HG02763 (cell line): Measurements from ENCODE around the gene NKG7.
"Not testable (repeated sequence)": the region's sequence is repeated elsewhere in the genome, so short reads cannot be mapped to it uniquely, and the experiment has no call there.

ENCODE experiments used
- ATAC-seq: cut with Tn5 transposase; IDR thresholded peaks from one replicate; pipeline ENCODE4 v1.9.1; 2021; ENCODE audit warnings: mild to moderate bottlenecking, moderate library complexity; ENCODE audit not compliant: unreplicated experiment

Gene NKG7, protein sequence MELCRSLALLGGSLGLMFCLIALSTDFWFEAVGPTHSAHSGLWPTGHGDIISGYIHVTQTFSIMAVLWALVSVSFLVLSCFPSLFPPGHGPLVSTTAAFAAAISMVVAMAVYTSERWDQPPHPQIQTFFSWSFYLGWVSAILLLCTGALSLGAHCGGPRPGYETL

DNA sequence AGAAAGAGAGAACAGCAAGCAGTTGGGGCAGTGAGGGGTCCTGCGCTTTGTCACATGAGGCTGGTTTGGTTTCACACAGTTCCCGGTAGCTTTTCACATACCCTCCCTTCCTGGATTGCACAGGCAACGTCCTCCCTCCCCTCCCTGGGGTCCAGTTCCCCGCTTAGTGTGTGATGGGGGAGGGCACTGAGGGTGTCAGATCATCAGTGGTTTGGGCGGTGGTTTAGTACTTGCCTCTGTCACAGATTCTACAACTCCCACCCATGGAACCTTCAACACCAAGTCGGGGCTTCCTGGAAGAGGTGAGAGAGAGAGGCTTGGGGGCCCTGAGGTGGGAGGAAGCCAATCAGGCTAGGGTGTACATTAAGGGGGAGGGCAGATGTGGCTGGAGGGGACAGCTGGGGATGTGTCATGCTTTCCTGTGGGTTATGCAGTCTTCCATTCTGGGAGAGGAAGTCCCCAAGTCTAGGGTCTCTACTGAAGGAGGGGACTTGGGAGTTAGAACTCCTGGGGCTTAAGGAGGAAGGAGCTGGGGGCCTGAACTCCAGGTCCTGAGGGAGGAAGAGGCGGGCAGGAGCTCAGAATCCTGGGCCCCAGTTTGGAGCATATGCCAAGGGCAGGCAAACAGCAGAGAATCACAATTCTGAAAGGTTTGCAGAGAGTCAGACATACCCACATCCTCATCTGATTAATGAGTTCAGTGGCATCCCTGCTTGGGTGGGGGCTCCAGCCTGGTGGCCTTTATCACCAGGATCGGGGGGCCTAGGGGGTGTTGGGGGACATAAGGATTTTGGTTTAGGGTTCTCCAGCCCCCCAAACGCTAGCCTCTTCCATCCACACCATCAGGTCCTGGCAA lies at the start of gene NKG7:
Gene NKG7, minus strand, starts transcription at position 6 of the 856 bp plus-strand sequence. CDS start 119 bp downstream, outside the sequence.
- no peak for ATAC-seq

DNA sequence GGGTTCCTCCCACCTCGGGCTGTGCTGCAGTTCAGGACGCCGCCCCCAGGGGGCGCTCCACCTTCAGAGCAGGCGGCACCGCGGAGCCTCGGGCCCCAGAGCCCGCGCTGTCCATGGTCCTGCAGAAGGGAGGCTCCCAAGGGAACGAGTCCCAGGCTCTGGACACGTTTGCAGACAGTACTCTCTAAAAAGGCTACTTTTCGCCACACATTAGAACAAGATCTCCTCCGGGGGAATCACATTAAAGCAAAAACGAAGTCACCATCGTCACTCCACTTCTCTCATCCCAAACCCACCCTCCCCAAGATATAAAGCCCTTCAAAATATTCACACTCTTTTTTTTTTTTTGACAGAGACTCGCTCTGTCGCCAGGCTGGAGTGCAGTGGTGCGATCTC lies 49.6 kb upstream of the NKG7 start:
- no peak for ATAC-seq

DNA sequence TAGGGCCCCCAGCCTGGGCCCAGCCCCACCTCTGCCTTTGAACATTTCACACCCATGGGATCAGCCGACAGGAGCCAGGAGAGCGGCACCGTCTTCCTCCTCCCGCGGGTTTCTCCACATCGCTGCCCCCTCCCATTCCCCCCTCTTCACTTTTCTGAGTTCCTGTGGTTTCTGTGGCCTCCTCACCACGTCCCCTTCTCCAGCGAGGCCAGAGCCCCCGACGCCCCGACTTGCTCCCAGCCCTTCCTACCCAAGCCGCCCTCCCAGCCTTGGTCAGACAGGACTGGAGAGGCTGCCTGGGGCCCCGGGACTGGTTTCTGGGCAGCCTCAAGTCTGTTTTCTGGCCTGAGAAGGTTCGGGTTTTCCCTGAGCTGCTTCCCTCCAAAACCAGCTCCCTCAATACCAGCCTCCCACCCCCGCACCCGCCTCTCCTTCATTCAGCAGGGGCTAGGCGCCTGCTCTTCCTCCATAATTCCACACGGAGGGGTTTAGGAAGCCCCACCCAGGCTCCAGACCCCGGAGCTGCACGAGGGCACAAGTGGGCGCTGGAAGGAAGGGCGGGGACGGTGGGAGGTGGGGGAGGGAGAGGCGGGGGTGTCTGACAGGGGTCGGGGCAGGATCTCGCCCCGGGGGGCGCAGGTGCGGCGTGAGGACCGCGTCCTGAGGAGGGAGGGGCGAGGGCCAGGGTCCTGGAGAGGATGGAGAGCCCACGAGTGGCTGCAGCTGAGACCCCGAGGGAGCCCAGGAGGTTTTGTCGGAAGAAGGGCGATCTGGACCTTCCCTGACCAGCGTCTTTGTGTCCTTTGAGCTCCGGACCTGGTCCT lies 49.0 kb upstream of the NKG7 start:
- ATAC-seq = no peak

DNA sequence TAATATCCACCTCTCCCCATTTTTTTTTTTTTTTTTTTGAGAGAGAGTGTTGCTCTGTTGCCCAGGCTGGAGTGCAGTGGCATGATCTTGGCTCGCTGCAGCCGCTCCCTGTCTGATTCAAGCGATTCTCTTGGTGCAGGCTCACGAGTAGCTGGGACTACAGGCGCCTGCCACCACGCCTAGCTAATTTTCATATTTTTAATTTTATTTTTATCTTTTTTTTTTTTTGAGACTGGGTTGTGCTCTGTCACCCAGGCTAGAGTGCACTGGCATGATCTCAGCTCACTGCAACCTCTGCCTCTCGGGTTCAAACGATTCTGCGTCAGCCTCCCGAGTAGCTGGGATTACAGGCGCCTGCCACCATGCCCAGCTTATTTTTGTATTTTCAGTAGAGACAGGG lies 48.1 kb upstream of the NKG7 start:
- not testable (repeated sequence) for ATAC-seq

DNA sequence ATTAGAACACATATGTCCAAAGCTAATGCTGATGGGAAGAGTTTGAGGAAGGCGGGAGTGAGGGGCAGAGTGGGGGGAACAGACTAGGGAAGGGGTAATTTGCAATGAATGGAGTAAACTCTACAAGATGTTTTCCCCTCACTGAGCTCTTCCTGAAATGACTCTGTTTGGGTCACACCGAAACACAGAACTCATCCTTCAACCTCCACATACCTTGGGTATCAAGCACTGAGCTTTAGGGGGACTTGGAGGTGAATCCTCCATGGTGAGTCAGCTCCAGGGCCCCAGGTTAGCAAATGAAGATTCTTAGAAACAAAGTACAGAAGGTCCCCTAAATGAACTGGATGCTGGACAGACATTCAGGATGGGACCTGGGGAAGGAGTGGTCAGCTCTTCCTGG lies 46.3 kb upstream of the NKG7 start:
- ATAC-seq = no peak

DNA sequence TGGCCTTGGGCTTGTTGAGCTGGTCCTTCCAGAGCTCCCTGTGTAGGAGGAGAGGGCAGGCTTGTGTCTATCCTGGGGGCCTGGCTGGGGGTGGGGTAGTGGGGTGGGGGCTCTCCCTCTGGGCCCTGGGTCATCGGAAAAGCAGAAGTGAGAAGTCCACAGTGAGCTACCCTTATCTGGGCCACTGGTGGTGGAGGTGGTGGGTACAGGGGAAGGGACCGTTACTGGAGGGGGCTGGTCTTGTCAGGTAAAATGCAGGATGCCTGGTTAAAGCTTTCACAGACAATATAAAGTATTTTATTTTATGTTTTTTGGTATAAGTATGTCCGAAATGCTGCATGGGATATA lies 45.3 kb upstream of the NKG7 start:
- ATAC-seq = peak; percentile 29

DNA sequence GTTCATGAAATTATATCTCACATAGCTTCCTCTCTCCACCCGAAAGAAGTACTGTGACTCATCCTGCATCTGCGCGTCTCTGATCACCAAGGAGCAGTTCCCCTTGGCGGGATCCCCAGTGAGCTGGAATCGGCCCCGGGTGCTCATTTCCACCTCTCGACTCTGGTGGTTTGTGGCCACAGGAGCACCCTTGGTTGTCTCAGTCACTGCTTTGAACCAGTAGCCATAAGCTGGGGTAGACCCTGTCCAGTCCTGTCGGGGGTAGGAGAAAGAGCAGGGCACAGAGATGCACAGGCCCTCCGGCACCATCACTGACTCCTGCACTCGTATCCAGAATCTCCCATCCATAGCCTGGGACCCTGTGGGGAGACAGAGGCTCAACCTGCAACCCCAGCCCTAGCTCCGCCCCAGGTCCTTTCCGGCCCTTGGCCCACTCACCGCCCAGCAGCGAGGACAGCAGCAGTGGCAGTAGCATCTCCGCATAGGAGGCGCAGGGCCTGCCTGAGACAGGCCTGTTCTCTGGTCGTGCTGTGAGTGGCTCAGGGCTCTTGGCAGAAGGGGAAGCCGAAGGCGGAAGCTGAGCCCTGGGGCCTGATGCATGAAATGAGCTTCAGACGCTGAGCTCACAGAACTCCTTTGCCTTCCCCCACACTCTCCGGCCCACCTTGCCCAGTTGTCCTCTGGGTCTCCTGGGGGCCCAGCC lies 44.8 kb upstream of the NKG7 start, which contains the start of gene SIGLEC10:
Gene SIGLEC10, minus strand, starts transcription at position 536 of the 703 bp plus-strand sequence. Its CDS starts 61 bp downstream, at position 475.
- ATAC-seq = peak; percentile 50

DNA sequence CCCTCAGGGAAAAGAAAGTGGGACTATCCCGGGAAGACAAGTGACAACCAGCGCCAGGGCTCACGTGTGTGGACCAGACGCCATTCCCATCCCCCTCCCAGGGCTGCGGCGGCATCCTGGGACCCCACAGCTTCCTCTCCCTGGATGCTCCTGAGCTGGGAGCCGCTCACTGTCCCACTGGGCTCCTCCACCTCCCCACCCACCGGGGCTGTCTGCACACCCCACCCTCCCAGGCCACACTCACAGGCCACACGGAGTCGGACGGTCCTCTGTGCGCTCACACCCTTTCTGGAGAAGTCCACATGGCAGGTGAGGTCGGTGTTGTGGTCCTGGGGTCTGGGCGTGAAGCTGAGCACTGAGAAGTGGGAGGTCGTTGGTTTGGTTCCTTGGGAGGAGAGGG lies 44.0 kb upstream of the NKG7 start:
- not testable (repeated sequence) for ATAC-seq

DNA sequence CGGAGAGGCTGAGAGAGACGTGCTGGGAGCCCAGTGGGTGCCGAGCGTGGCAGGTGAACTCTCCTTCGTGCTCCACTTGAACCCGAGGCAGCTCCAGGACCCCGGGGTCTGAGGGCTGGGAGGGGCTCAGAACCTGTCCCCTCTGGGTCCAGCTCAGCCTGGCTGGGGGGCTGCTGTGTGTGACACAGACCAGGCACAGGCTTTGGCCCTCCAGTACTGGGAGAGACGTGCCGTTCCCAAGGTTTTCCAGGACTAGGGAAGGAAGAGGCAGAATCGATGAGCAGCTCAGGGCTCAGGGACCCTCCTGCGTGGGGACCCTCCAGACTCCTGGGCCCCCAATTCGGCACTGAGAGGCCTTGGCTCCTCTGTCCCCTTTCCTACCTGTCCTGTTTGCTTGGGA lies 42.7 kb upstream of the NKG7 start:
- no peak for ATAC-seq

DNA sequence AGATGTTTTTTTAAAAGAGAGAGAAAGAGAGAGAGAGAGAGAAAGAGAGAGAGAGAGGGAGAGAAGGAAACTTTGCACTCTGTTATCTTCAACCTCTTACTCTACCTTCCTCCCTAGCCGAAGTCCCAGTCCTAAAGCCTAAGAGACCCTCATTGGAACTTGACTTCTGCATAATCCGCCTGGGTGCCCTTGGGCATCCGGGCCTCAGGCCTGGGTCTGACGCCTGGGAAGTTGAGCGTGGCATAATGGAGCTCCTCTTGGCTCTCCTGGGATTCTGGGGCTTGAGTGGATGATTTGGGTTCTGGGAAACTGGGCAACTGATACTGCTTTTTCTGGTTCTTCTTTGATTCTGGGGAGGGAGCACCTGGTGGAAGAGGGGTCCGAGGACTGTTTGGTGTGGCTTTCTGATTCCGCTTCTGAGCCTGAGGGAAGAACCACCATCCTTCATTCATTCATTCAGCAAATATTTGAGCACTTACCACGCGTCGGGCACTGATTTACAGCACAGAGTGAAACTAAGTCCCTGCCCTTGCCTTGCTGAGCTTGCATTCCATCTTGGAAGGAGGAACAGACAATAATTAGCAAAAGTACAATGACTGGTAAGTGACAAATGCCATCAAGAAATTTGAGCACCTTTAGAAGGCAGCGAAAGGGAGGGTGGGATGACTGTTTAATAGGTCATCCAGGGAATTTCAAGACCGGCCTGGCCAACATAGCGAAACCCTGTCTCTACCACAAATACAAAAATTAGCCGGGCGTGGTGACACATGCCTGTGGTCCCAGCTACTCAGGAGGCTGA lies 38.7 kb upstream of the NKG7 start:
- ATAC-seq = no peak

DNA sequence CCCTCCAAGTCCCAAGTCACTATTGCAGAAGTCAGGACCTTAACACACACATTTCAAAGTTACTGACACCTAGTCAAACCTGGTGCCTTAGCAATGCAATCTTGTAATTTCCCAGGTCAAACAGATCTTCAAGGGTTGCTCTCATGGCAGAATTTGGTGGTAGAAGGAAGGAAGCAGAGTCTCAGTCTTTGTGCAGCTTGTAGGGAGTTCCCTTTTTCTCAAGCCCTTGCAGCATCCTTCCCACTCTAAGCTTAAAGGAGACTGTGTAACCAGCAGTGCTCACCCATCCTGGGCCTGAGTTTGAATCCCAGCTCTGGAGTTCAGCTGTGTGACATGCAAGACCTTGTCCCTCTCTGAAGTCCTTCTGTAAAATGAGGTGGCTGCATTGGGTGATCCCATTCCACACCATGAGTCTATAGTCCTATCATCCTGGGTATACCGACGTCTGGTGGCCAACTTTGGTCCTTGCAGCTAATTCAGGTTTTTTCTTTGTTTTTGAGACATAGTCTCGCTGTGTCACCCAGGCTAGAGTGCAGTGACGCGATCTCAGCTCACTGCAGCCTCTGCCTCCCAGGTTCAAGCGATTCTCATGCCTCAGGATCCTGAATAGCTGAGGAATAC lies 35.2 kb upstream of the NKG7 start:
- ATAC-seq = no peak

DNA sequence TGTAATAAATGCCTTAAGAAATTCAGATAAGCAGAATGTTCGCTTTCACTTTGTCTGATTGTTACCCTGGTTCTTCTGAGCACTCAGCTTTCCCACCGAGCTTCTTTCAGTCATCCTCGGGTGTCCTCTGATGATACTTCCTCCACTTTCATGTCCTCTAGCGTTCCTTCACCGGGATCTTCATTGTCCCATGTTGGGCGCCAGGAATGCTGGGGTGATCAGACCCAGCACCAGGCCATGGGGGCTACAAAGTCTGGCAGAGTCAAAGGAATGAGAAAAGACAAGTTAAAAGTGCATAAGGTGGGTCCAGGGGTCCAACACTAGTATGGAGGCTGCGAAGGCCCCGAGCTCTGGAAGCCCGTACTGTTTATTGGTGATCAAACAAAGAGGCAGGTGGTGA lies 29.7 kb upstream of the NKG7 start:
- no peak for ATAC-seq

DNA sequence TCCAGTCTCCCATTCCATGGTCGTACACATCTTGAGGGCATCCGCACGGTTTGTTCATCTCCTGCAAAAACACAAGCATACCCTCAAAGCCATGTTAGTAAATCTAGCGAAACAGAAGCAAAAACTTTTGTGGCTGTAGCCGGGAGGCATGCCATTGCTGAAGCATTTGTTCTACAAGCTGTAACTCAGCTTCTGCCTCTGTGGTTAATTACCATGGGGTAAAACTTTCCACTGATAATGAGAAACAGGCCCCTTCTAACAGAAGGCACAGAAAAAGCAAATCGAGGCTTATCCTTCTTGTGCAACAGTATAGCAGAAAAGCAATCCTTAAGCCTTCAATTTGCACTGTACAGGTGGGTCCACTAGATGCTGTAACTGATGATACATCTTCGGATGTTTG lies 27.5 kb upstream of the NKG7 start:
- not testable (repeated sequence) for ATAC-seq

DNA sequence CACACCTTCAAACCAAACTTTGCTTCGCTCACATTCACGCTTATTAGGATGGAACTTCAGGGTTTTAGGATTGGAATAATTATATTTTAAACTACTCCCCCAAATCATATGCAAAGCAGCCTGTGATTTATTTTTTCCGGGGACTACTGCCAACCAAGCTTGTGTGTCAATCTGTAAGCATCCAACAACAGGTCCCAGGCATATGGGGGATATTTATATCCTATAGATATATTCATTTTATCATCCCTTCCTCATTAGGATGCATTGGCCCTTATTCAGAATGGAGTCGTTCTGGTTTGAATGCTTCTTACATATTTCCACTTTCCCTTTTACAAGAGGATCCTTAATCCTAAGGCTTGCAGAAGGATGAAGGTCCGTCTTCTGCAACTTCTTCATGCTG lies 26.8 kb upstream of the NKG7 start:
- no peak for ATAC-seq

DNA sequence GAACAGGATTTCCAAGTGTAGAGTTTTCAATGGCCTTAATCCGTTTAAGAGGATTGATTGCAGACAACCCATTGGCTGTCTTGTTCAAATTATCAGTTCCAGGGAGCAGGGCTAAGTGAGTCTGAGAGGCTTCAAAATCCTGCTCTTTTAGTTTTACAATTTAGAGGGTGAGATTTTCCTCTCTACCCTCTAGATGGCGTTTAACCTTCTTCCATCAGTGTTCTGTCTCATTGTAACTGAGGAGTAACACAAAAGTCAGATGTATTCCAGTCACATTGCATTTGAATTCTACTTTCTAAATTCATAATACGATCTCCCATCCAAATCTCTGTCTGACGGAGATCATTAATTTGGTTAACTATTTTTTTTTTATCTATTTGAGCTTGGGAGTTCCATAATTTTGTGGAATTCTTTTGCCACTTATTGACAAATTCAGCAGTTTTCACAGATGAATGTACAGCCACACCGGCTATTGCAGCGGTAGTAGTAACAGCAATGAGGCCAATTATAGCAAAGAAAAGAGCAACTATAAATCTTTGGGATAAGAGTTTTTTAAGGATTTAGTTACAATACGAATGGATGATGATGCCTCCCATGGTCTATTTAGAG lies 25.7 kb upstream of the NKG7 start:
- no peak for ATAC-seq

DNA sequence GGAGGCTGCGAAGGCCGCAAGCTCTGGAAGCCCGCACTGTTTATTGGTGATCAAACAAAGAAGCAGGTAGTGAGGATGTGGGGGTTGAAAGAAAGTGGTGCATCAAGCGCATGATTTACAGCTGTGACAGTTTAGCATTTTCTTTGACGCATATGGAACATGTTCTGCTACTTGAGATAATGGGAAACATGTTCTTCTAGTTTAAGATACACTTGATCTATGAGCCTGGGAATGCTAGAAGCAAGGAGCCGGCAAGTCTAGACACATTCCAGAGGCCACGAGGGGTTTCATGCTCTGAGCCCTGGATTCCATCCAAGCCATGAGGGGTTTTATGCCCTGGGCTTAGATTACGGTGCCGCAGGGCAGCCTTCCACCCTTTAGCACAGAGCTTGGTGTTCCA lies 25.0 kb upstream of the NKG7 start:
- ATAC-seq = not testable (repeated sequence)

DNA sequence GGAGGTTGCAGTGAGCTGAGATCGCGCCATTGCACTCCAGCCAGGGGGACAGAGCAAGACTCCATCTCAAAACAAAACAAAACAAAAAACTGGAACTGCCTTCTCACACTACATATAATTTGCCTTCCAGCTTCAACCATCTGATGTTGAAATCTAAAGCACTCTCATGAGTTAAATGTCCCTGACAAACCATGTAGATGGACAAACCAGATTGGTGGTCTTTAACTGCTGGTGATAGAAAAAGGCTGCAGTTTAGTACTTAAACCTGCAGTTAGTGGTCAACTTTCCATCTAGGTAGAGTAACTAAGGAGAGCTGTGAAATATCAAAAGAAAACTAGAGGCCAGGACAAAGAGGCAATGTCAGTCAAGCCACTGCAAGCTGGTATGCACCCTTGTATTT lies 23.7 kb upstream of the NKG7 start:
- ATAC-seq = no peak

DNA sequence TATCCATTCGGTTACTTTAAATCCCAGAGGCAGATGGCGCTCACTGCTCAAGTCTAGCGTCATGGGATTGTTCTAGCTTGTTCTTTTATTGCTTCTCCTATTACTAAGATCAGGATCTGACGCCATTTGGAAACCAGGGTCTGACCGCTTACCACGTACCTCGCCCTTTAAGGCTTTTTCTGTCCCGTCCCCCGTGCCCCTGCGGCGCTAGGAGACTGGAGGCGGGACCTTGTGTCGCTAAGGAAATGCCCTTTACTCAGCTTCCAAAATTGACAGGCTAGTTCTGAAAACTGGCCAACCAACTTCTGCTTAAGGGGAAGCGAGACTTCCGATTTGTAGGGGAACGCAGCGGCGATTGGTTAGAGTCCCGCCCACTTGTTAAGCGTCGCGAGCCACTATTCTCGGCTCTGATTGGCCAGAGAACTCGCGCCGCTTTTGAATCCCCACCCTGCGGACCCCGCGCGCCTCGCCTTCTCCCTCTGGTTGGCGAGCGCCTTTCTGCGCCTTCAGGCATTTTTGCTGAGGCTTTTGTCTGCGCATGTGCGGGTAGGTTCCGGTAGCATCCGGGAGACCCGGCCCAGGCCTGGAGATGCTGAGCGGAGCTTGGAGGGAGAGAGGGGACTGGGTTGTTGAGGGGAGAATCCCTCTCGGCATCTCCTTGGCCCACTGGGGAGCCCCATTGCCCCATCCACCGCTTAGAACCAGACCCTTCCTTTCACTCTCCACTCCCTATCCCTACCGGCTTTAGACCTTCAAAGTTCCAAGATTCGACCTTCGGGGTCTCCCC lies 21.8 kb upstream of the NKG7 start:
- ATAC-seq = peak; percentile 89

DNA sequence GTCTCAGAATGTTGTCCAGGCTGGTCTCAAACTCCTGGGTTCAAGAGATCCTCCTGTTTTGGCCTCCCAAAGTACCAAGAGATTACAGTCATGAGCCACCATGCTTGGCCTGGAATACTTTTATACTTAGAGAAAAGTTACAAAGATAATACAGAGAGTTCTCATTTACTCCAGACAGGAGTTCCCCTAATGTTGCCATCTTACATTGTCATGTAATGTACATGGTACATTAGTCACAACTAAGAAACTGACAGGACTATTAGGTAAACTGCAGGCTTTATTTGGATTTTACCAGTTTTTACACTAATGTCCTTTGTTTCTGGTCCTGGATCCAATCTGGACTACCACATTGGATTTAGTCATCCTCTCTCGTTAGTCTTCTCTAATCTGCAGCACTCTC lies 20.2 kb upstream of the NKG7 start:
- ATAC-seq = no peak
